Measurements from ENCODE around the gene UBL7.

The UBL7 gene

GRCh38 chr15:74438721-74439316 lies 22.1 kb downstream of the UBL7 start:
- DNase-seq: peak; percentile 53

- DNase-seq: no peak
Observed at GRCh38 chr15:74438206-74438605, 22.8 kb downstream of the UBL7 start.

DNA sequence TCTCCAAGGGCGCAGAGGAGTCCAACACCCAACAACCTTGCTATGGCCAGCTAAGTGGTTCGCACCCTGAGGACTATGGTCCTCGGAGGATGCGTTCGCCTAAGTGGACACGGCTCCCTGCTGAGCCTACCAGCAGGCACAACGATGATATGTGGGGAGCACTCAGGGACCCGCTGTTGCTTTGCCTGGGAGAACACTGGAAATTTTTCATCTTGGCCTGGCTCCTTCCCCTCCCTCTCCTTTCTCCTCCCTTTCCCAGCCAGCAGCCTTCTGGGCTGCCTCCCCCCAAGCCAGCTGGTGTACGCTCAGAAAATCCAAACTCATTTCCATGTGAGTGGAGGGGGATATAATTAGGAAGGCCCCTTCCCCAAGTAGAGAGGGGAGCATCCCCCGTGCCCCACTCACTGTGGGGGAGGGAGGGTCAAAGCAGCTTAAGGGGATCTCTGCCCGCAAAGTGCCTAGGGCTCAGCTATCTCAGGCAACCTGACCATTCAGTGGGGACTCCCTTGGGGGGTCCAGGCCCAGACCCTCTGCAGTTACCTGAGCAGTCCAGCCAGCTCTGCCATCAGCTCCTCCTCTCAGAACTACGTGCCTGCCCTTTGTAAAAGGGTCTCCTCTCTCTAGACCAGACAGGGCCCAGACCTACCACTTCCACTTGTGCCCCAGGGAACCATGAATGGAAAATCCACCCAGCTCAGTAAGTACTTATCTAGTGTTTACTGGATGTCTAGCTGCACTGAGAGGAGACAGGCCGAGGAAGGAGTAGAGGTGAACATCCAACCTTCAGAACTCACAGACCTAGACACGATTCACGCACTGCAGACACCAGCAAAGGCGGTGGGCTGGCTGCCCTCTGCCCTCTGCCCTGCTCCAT lies 26.5 kb downstream of the UBL7 start:
- DNase-seq: no peak

DNA sequence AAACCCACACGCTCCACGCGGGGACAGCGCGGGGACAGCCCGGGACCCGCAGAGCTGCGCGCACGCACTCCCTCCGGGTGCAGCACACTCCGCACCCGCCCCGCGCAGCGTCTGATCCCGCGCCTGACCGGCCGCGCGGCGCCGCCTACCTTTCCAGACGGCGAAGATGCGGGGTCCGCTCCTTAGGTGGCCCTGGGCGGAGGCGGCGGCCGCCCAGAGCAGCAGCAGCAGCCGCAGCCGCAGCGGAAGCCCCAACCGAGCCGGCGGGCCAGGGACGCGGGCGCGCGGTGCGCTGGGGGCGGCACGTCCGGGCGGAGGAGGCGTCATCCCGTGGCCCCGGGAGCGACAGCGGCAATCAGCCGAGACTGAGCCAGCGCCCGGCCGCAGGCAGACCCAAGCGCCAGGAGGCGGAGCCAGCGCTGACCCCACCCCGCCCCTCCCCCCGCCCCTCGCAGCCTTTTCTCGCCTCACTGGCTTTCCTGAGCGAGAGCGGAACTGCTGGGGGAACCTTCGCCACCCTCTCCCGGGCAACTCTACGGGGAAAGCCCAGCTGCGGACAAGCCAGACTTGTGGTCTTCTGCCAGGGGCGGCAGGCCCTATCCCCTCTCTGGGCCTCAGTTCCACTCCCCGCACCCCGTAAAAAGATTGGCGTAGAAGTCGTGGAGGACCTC lies 27.2 kb downstream of the UBL7 start, which contains the start of gene SEMA7A:
SEMA7A (minus strand) TSS at position 367 of the 671 bp plus-strand sequence; CDS start at position 327, 40 bp downstream.
- peak; percentile 44 for DNase-seq

GRCh38 chr15:74432968-74433591 lies 27.9 kb downstream of the UBL7 start:
- no peak for DNase-seq

DNA sequence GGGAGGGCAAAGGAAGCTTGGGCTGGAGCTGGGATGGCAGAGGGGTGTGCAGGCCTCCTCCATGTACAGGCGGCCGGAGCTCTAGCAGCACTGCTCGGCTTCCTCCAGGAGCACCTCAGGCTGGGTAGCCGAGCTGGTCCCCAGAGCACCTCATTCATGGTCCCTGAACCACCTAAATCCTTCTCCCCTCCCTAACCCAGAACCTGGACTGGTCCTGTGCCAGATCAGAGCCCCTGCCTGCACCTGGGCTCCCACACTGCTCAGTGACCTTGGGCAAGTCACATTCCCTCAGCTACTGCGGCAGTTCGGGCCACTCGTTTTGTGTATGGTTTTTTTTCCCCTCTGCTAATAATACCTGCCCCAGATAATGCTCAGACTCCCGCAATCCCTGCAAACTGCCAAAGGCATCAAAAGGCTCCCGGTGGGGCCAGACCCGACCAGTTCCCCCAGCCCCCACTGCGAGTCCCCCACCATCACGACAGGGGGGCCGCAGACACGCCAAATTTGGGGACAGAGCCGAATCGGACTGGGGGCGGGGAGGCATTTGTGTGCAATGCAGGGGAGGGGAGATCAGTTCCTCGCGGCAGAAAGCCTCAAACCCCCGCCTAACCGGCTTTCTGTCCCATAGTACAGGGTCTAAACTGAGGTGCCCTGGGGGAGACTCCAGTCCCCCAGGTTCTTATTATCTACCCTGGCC lies 28.5 kb downstream of the UBL7 start:
- DNase-seq: no peak

- DNase-seq: no peak
Observed at GRCh38 chr15:74431645-74432044, 29.3 kb downstream of the UBL7 start.

DNA sequence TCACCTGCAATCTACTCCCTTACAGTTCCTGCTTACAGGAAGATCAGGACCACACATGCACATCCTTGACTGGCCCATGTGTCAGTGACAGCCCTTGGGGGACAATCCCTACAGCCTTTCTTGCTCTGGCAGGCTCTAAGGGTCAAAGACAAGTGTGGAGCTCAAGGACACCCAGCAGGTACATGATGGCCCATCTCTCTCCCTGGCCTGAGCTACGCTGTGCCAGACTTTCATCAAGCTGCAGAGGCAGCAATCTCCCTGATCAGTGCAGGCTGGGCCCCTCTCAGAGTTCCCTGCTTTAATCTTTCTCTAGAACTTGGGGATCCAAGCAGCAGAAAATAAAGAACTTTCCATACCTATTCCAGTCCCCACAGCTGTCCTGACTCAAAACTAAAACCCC lies 29.8 kb downstream of the UBL7 start:
- no peak for DNase-seq

DNA sequence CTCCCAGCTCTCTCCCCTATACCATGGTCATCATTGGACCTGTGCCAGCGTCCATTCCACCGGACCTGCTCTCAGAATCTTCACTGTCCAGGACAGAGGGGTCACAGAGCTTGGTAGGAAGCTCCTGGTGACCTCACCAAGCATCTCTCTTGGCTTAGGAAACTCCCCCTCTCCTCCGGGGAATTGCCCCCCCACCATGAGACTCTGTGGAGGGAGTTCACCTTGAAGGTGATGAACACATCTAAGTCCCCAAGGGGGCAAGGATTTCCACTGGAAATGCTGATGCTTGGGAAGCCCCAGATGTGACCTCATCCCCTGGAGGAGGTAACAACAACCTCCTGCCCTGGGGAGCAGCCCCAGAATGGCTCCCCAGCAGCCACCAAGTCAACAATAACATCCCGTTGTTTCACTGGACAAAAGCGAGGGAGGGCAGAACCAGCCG lies 30.4 kb downstream of the UBL7 start:
- DNase-seq: no peak

DNA sequence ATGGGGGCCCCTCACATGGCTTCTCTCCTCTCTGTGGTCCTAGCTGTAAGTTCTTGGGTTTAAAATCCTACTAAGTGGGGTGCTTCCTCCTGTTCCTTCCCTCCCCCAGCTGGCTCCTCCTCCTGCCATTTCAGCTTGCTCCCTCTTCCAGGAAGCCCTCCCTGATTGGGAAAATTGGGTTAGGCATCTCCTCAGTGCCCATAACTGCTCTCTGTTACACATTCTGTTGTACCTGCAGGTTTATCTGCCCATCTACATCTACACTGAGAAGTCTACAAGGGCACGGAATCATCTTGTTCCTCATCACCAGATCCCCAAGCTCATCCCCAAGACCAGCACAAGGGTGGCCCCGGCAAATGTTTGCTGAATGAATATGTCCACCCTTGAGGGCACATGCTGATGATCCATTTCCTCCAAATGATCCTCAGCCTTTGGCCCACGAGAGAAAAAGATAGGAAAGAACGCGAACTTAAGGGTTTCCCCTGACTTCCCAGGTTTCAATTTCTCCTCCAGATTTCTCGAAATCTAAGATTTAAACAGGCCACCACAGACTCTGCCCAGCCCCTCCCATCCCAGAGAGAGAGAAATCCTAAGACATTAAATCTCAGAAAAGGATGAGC lies 31.1 kb downstream of the UBL7 start:
- no peak for DNase-seq

- no peak for DNase-seq
Observed at GRCh38 chr15:74428970-74429780, 31.8 kb downstream of the UBL7 start.

- DNase-seq: no peak
Observed at GRCh38 chr15:74428442-74428787, 32.5 kb downstream of the UBL7 start.

DNA sequence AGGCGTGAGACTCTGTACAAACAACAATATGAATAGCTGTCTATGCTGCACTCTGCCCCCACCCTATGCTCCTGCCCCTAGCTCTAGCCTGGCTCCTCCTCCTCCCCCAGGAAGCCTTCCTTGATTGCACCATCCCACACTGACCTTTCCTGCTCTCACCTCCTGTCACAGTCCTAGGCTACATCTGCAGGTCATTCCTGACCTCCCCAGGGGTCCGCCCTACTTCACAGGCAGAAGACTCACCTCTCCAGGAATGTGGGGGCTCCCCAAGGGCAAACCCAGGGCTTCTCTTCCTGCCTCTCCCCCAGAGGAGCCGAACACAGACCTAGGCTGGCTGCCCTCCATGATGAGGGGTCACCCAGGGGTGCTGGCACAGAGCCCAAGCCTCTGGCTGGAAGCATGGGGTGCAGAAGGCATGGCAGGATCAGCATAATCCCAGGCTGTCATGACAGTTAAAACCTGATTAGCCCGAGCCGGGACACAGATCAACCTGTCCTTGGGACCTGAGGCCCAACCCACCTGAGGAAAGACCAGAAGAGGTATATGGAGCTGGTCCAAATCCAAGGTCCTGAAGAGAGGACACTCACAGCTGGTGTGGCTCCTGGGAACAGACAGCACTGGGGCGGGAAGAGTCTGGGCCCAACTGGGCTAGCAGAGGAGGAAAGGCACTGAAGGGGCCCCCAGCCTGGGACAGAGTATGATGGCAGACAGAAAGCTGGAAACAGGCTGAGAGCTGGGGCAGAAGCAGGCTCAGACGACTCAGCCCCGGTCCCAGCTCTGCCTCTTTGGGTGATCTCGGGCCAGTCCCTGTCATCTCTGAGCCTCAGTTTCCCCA lies 33.1 kb downstream of the UBL7 start:
- no peak for DNase-seq

DNA sequence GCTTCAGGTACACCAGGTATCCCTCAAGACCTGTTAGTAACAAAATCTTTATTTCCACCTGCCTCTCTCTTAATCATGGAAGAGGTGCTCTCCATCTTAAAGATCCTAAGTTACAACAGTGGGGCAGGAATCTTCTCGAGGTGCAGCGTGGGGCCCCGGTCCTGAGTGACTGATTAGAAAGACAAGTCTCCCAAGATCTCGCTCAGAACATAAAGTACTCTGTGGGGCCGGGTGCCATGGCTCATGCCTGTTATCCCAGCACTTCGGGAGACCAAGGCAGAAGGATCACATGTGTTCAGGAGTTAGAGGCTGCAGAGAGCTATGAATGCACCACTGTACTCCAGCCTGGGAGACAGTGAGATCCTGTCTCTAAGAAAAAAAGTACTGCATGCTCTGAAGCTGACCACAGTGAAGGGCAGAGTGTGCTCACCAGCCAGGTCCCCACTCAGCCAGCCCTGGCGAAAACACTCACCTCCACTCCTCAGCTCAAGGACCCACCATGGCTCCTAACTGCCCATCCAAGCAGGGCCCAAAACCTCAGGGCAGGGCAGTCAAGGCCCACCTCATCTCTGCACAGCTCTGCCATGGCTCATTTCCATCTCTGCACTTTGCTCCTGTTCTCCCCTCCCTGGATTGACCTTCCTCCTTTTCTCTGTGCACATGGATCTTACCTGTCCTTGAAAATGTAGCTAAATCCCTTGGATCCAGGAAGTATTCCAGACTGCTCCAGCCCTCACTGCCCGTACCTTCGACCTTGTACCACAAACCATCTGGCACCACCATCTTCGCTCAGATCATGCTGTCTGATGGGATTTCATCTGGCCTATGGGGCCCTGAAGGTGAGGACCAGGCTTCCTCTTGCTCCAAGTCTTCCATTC lies 34.3 kb downstream of the UBL7 start:
- no peak for DNase-seq

- DNase-seq: no peak
Observed at GRCh38 chr15:74425630-74426029, 35.3 kb downstream of the UBL7 start.

GRCh38 chr15:74424901-74425528 lies 35.9 kb downstream of the UBL7 start:
- DNase-seq: no peak

DNA sequence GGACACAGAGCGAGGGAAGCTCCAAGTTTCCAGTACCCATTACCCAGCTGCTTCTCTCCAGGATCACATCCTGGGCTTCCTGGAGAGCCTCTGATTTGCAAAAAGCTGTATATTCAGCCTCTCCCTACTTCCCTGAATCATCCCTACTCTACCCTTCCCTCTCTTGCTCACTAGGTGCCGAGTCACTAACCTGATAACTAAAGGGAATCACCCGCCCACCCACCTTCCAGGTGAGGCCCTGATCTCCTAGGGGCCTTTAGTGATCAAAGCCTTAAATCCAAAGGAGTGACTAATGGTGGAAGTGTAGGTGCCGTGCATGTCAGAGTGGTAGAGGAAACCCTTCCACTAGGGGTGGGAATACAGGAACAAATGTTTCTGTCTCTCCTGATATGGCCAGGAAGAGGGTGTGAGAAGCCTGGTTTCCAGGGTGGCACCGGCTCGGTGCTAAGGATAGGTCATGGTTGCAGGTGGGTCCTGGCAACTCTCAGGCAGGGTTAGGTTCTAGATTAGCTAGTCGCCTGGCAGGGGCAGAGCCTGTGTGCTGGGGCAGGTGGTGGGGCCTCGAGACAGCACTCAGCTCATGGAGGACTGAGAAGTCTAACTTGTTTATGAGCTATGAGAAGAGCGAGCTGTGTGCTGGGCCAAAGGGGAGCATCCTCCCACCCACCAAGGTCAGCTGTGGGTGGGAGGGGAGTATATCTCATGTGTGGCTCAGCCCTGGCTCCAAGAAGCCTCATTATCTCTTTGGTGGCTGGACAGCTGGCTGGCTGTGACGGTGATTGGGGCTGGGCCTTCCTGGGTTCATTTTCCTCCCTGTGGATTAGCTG lies 37.3 kb downstream of the UBL7 start:
- DNase-seq: no peak
